Measurements from ENCODE around the gene SPATA3. TPM values are rescaled to one million over a fixed set of nuclear protein-coding genes. Genes with fewer than 3 reads are reported as not detected.

Gene SPATA3
- total and polyA plus RNA-seq, 4 donors, result not detected

DNA sequence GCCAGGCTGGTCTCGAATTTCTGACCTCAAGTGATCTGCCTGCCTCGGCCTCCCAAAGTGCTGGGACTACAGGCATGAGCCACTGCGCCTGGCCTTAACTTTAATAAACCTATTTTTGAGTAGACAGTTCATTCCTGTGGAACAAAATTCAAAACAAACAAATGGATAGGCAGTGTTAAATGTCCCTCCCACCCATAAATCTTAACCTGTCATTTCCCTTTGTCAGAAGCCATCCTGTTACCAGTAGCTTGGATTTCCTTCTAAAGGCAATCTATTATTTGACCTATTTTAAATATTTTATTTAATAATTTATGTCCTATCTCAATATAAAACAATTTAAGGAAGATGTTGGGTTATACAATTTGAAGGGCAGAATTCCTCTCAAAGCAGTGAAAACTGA is 34.8 kb downstream of the SPATA3 start:
- Histone ChIP-seq H3K36me3 (ENCODE audit: control insufficient read depth in 4 of 4, insufficient read depth in 3 of 4, low read depth in 1 of 4, low read length in 3 of 4) (no peaks in the 10 kb centered on the region), H3K4me1 (ENCODE audit: control insufficient read depth in 4 of 4, insufficient read depth in 4 of 4, low read length in 3 of 4) (peaks cover 4 to 26% (median 22%) of the 10 kb centered on the region in 4 donors), H3K27ac (ENCODE audit: low read depth in 1 of 2, low read length in 2 of 2) (no peak overlapping the region), H3K9ac (ENCODE audit: low read depth in 1 of 2, low read length in 2 of 2) (no peak overlapping the region), H3K9me3 (ENCODE audit: control insufficient read depth in 4 of 4, low read length in 3 of 4) (no peaks in the 10 kb centered on the region), H3K27me3 (ENCODE audit: control insufficient read depth in 4 of 4, insufficient read depth in 4 of 4, low read length in 3 of 4) (no peaks in the 10 kb centered on the region), H3K4me3 (ENCODE audit: low read depth in 1 of 3, low read length in 3 of 3) (no peak overlapping the region)
- 89% methylated on average over 3 of the region's 3 CpGs for WGBS
- no peak for TF ChIP-seq NR2F2 (IDR thresholded peaks at IDR 0.05)
- no peak for TF ChIP-seq JUND (IDR thresholded peaks at IDR 0.05)
- TF ChIP-seq YY1 (IDR thresholded peaks at IDR 0.05), result no peak
- TF ChIP-seq, protein P1, sequence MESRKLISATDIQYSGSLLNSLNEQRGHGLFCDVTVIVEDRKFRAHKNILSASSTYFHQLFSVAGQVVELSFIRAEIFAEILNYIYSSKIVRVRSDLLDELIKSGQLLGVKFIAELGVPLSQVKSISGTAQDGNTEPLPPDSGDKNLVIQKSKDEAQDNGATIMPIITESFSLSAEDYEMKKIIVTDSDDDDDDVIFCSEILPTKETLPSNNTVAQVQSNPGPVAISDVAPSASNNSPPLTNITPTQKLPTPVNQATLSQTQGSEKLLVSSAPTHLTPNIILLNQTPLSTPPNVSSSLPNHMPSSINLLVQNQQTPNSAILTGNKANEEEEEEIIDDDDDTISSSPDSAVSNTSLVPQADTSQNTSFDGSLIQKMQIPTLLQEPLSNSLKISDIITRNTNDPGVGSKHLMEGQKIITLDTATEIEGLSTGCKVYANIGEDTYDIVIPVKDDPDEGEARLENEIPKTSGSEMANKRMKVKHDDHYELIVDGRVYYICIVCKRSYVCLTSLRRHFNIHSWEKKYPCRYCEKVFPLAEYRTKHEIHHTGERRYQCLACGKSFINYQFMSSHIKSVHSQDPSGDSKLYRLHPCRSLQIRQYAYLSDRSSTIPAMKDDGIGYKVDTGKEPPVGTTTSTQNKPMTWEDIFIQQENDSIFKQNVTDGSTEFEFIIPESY (IDR thresholded peaks at IDR 0.05), result no peak
- TF ChIP-seq, protein P2, sequence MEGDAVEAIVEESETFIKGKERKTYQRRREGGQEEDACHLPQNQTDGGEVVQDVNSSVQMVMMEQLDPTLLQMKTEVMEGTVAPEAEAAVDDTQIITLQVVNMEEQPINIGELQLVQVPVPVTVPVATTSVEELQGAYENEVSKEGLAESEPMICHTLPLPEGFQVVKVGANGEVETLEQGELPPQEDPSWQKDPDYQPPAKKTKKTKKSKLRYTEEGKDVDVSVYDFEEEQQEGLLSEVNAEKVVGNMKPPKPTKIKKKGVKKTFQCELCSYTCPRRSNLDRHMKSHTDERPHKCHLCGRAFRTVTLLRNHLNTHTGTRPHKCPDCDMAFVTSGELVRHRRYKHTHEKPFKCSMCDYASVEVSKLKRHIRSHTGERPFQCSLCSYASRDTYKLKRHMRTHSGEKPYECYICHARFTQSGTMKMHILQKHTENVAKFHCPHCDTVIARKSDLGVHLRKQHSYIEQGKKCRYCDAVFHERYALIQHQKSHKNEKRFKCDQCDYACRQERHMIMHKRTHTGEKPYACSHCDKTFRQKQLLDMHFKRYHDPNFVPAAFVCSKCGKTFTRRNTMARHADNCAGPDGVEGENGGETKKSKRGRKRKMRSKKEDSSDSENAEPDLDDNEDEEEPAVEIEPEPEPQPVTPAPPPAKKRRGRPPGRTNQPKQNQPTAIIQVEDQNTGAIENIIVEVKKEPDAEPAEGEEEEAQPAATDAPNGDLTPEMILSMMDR (IDR thresholded peaks at IDR 0.05; ENCODE audit: low read depth, low read length, missing input control), result no peak
- TF ChIP-seq RXRA (IDR thresholded peaks at IDR 0.05), result no peak
- no peak for TF ChIP-seq HNF4A (conservative IDR thresholded peaks at IDR 0.05)
- DNase-seq (ENCODE audit: low spot score), result no peak

DNA sequence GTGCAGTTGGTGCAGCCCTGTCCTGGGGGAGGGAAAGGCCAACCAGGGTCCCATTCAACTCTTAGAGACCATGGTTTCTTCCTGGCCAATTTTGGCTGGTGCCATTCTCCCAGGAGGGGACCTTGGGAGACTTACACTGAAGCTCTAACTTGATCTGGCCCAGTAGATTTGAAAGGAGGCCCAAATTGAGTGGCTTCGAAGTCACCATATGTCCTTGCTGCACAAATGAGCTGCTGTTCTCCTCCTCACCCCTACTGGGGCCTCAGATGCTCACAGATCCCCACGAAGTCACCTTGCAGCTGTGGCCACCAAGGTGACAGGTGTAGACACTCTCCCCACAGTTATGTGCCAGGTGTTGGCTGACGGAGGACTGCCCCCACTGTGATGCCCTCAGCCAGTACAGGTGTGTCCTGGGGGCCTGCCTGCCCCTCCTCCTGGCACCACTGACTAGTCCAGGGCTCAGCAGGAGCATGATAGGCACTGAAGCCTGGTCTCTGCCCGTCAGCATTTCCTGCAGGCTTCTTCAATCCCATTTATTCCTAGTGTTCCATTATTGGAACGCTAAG is 36.7 kb downstream of the SPATA3 start:
- 83% methylated on average over 5 of the region's 5 CpGs for WGBS
- DNase-seq (ENCODE audit: low spot score), result no peak
- H3K4me1 ChIP-seq (ENCODE audit: control insufficient read depth in 4 of 4, insufficient read depth in 4 of 4, low read length in 3 of 4), result peaks cover 7 to 37% (median 33%) of the 10 kb centered on the region in 4 donors
- no peaks in the 10 kb centered on the region for H3K27me3 ChIP-seq (ENCODE audit: control insufficient read depth in 4 of 4, insufficient read depth in 4 of 4, low read length in 3 of 4)
- H3K36me3 ChIP-seq (ENCODE audit: control insufficient read depth in 4 of 4, insufficient read depth in 3 of 4, low read depth in 1 of 4, low read length in 3 of 4), result no peaks in the 10 kb centered on the region
- H3K4me3 ChIP-seq (ENCODE audit: low read depth in 1 of 3, low read length in 3 of 3), result no peak overlapping the region
- H3K9ac ChIP-seq (ENCODE audit: low read depth in 1 of 2, low read length in 2 of 2), result no peak overlapping the region
- TF ChIP-seq YY1 (IDR thresholded peaks at IDR 0.05) (no peak), RXRA (IDR thresholded peaks at IDR 0.05) (no peak), RAD21 (IDR thresholded peaks at IDR 0.05) (no peak), FOXA1 (IDR thresholded peaks at IDR 0.05) (no peak), TAF1 (conservative IDR thresholded peaks at IDR 0.05) (no peak), FOXA2 (IDR thresholded peaks at IDR 0.05) (no peak), SP1 (IDR thresholded peaks at IDR 0.05) (no peak), EGR1 (IDR thresholded peaks at IDR 0.05; ENCODE audit: low read depth in 2 of 2) (no peak), GABPA (IDR thresholded peaks at IDR 0.05 in 1 of 2, conservative IDR thresholded peaks at IDR 0.05 in 1 of 2) (no peak)
- TF ChIP-seq, protein P1 (IDR thresholded peaks at IDR 0.05), result no peak
- TF ChIP-seq, protein P2 (IDR thresholded peaks at IDR 0.05; ENCODE audit: low read depth, low read length, missing input control), result no peak
- TF ChIP-seq, protein P3, sequence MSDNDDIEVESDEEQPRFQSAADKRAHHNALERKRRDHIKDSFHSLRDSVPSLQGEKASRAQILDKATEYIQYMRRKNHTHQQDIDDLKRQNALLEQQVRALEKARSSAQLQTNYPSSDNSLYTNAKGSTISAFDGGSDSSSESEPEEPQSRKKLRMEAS (IDR thresholded peaks at IDR 0.05), result no peak
- TF ChIP-seq, protein P4, sequence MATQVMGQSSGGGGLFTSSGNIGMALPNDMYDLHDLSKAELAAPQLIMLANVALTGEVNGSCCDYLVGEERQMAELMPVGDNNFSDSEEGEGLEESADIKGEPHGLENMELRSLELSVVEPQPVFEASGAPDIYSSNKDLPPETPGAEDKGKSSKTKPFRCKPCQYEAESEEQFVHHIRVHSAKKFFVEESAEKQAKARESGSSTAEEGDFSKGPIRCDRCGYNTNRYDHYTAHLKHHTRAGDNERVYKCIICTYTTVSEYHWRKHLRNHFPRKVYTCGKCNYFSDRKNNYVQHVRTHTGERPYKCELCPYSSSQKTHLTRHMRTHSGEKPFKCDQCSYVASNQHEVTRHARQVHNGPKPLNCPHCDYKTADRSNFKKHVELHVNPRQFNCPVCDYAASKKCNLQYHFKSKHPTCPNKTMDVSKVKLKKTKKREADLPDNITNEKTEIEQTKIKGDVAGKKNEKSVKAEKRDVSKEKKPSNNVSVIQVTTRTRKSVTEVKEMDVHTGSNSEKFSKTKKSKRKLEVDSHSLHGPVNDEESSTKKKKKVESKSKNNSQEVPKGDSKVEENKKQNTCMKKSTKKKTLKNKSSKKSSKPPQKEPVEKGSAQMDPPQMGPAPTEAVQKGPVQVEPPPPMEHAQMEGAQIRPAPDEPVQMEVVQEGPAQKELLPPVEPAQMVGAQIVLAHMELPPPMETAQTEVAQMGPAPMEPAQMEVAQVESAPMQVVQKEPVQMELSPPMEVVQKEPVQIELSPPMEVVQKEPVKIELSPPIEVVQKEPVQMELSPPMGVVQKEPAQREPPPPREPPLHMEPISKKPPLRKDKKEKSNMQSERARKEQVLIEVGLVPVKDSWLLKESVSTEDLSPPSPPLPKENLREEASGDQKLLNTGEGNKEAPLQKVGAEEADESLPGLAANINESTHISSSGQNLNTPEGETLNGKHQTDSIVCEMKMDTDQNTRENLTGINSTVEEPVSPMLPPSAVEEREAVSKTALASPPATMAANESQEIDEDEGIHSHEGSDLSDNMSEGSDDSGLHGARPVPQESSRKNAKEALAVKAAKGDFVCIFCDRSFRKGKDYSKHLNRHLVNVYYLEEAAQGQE (IDR thresholded peaks at IDR 0.05), result no peak
- TF ChIP-seq, protein P5, sequence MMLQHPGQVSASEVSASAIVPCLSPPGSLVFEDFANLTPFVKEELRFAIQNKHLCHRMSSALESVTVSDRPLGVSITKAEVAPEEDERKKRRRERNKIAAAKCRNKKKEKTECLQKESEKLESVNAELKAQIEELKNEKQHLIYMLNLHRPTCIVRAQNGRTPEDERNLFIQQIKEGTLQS (IDR thresholded peaks at IDR 0.05), result no peak
- no peaks in the 10 kb centered on the region for H3K9me3 ChIP-seq (ENCODE audit: control insufficient read depth in 4 of 4, low read length in 3 of 4)
- no peak overlapping the region for H3K27ac ChIP-seq (ENCODE audit: low read depth in 1 of 2, low read length in 2 of 2)

All from liver (tissue), 9 donors.